Measurements from ENCODE around the gene PKHD1. TPM values are rescaled to one million over a fixed set of nuclear protein-coding genes. Genes with fewer than 3 reads are reported as not detected.
"Not testable (repeated sequence)": the region's sequence is repeated elsewhere in the genome, so short reads cannot be mapped to it uniquely, and the experiment has no call there.

PKHD1 gene
- total RNA-seq, 2 experiments from 2014 or later, result not detected

GRCh38 chr6:51989789-51990188, 97.6 kb downstream of the PKHD1 start:
- CTCF ChIA-PET, result no interaction called here
- Mint-ChIP-seq H3K4me1 (no peaks in the 10 kb centered on the region), H3K9me3 (no peaks in the 10 kb centered on the region), H3K27ac (no peak overlapping the region), H3K27me3 (peaks cover 1% of the 10 kb centered on the region), H3K36me3 (ENCODE audit: low read depth) (no peaks in the 10 kb centered on the region), H3K4me3 (no peak overlapping the region)
- DNase-seq, result no peak
- POLR2A ChIA-PET, result no interaction called here

DNA sequence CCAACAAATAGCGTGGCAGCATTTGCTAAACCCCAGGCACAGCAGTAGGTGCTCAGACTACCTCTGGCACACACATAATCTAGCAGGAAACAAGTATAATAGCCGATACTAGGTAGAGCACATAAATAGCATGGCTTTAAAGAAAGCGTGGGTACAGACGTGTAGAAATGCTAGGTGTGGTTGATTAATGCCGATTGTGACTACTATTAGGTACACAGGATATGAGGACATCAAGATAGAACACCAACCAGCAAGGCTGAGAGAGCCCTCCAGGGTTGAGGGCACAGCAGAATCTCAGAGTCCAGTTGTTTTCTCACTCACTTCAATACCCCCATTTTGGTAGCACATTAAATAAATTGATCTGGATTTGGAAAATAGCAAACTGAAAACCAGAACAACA, 100.5 kb downstream of the PKHD1 start:
- DNase-seq, result no peak
- no peaks in the 10 kb centered on the region for H3K9me3 Mint-ChIP-seq

DNA sequence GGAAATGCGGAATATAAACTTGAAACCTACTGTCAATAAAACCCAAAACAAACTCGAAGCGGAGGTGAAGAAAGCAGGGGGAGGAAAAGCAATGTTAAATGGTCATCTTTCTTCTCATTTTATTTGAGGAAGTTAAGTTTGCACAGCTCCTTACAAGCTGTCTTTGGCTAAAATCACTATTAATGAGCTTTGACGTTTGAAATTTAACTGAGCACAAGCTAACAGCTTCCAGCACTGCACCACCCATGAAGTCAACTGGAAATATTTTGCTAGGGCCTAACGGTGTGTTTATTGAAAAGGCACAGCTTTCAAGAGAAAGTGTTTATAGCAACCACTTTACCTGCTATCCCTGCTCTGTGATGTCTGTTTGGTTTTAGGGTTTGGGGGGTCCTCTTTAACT, 103.8 kb downstream of the PKHD1 start:
- POLR2A ChIA-PET, result no interaction called here
- no peak overlapping the region for H3K4me3 Mint-ChIP-seq
- H3K27me3 Mint-ChIP-seq, result peaks cover 1% of the 10 kb centered on the region
- H3K36me3 Mint-ChIP-seq (ENCODE audit: low read depth), result no peaks in the 10 kb centered on the region
- H3K9me3 Mint-ChIP-seq, result no peaks in the 10 kb centered on the region
- no peaks in the 10 kb centered on the region for H3K4me1 Mint-ChIP-seq
- no peak for DNase-seq
- no peak overlapping the region for H3K27ac Mint-ChIP-seq
- CTCF ChIA-PET, result no interaction called here

More for the DNA sequence above, 100.5 kb downstream of the PKHD1 start:
- Mint-ChIP-seq H3K4me3 (no peak overlapping the region), H3K27ac (no peak overlapping the region), H3K36me3 (ENCODE audit: low read depth) (no peaks in the 10 kb centered on the region), H3K4me1 (no peaks in the 10 kb centered on the region), H3K27me3 (peaks cover 1% of the 10 kb centered on the region)
- ChIA-PET CTCF (no interaction called here), POLR2A (no interaction called here)

DNA sequence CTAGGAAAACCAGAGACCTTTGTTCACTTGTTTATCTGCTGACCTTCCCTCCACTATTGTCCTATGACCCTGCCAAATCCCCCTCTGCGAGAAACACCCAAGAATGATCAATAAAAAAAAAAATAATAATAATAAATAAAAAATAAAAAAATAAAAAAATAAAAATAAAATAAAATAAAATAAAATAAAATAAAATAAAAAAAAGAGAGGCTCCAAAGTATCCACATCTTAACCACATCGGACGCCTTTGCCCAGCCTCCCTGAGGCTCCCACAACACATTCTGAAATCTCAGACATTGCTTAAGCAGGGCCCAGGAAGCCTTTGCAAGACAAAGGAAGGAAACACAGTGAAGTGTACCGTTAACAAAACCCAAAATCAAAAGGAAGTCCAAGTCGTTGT, 104.7 kb downstream of the PKHD1 start:
- H3K27me3 Mint-ChIP-seq; H3K36me3 Mint-ChIP-seq (ENCODE audit: low read depth); H3K4me3 Mint-ChIP-seq; H3K4me1 Mint-ChIP-seq; DNase-seq; POLR2A ChIA-PET; CTCF ChIA-PET; H3K9me3 Mint-ChIP-seq; H3K27ac Mint-ChIP-seq: not testable (repeated sequence)

DNA sequence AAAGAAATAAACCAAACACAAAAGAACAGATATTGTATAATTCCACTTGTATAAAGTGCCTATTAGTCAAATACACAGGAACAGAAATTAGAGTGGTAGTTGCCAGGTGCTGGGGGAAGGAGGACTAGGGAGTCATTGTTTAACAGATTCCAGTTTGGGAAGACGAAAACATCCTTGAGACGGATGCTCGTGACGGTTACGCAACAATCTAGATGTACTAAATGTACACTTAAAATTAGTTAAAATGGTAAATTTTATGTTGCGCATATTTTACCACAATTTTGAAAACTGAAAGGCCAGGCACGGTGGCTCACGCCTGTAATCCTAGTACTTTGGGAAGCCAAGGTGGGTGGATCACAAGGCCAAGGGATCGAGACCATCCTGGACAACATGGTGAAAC, 111.0 kb downstream of the PKHD1 start:
- ChIA-PET POLR2A (no interaction called here), CTCF (no interaction called here)
- Mint-ChIP-seq H3K4me3 (no peak overlapping the region), H3K4me1 (no peaks in the 10 kb centered on the region), H3K27ac (no peak overlapping the region), H3K36me3 (ENCODE audit: low read depth) (no peaks in the 10 kb centered on the region), H3K27me3 (no peaks in the 10 kb centered on the region), H3K9me3 (no peaks in the 10 kb centered on the region)
- DNase-seq, result no peak

- POLR2A ChIA-PET, result no interaction called here
- CTCF ChIA-PET, result interaction anchor here (0.6 kb wide), 1 partner anchor 15 kb away, joined by 3 read pairs; no protein-coding TSS in a partner anchor
- DNase-seq, result no peak
Observed at GRCh38 chr6:51972659-51973058, 114.8 kb downstream of the PKHD1 start.

DNA sequence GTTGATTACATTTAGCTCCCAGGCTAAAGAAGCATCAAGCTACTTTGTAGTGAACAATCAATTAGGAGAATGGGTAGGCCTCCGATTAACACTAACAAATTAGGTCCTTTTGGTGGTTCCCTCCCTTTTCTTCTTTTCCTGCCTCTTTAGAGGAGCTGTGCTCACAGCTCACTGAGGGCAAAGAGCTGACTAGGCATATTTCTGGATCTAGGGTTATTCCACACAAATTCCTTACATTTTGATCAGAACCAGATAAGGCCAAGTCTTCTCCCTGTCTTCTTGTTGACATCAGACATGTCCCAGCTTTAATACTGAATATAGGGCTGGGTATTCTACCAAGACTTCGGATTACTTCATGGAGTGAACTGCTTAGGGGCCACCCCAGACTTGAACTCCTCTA, 119.1 kb downstream of the PKHD1 start:
- Mint-ChIP-seq H3K4me3 (no peak overlapping the region), H3K36me3 (ENCODE audit: low read depth) (no peaks in the 10 kb centered on the region), H3K27ac (no peak overlapping the region), H3K4me1 (no peaks in the 10 kb centered on the region), H3K27me3 (peaks cover 4% of the 10 kb centered on the region), H3K9me3 (no peaks in the 10 kb centered on the region)
- CTCF ChIA-PET, result no interaction called here
- POLR2A ChIA-PET, result no interaction called here
- no peak for DNase-seq

More at GRCh38 chr6:51972659-51973058, 114.8 kb downstream of the PKHD1 start:
- no peaks in the 10 kb centered on the region for H3K27me3 Mint-ChIP-seq
- no peaks in the 10 kb centered on the region for H3K9me3 Mint-ChIP-seq
- no peaks in the 10 kb centered on the region for H3K4me1 Mint-ChIP-seq
- no peaks in the 10 kb centered on the region for H3K36me3 Mint-ChIP-seq (ENCODE audit: low read depth)
- H3K4me3 Mint-ChIP-seq, result no peak overlapping the region
- no peak overlapping the region for H3K27ac Mint-ChIP-seq

DNA sequence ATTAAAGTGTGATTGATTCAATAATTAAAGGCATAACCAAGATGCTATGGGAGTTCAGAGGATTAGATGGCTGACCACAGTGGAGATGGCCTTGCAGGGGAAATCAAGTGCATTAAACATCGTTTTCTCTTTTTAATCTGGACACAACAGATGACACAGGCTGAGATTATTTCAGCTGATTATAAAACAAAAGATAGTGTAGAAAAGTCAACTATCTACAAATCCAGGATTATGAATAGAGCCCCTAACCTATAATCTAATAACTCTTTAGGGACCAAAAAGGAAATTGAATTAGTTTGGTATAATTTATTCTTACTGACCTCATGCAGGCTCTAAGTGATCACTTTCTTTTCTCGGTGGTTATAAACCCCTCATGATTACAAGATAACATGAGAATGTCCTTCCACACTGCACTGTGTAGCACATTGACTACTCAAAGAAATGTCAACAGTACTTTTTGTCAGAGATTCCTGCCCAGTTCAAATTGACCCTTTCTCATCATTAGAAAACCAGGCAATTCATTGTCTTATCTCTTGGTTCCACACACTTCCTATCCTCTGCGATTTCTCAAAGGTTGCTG, 122.1 kb downstream of the PKHD1 start:
- Mint-ChIP-seq H3K4me1 (no peaks in the 10 kb centered on the region), H3K27ac (no peak overlapping the region), H3K4me3 (no peak overlapping the region), H3K36me3 (ENCODE audit: low read depth) (no peaks in the 10 kb centered on the region), H3K27me3 (peaks cover 7% of the 10 kb centered on the region), H3K9me3 (no peaks in the 10 kb centered on the region)
- CTCF ChIA-PET, result no interaction called here
- DNase-seq, result no peak
- POLR2A ChIA-PET, result no interaction called here

- no peaks in the 10 kb centered on the region for H3K36me3 Mint-ChIP-seq (ENCODE audit: low read depth)
- no peak overlapping the region for H3K4me3 Mint-ChIP-seq
- H3K27me3 Mint-ChIP-seq, result peaks cover 9% of the 10 kb centered on the region
- no peak overlapping the region for H3K27ac Mint-ChIP-seq
- POLR2A ChIA-PET, result no interaction called here
- CTCF ChIA-PET, result interaction anchor here (0.7 kb wide), 1 partner anchor 1182 kb away, joined by 3 read pairs; no protein-coding TSS in a partner anchor
- no peak for DNase-seq
- no peaks in the 10 kb centered on the region for H3K9me3 Mint-ChIP-seq
- no peaks in the 10 kb centered on the region for H3K4me1 Mint-ChIP-seq
Observed at GRCh38 chr6:51963980-51964379, 123.4 kb downstream of the PKHD1 start.

DNA sequence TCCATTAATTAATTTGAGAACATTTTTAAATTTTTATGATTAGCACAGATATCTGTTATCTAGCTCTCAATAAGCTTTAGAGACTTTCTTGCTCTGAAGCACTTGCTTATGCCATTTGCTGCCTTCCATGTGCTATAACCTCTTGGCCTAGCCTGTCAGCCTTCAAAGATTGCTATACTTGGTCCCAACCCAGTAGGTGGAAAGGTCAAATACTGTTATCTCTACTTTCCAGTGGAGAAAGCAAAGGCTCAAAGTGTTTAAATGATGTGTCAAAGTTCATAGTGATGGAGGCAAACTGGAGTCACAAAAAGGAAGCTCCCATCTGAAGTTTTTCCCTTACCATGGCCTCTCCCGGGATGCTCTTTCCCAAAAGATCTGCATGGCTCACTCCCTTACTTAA, 125.1 kb downstream of the PKHD1 start:
- CTCF ChIA-PET, result no interaction called here
- POLR2A ChIA-PET, result no interaction called here
- no peaks in the 10 kb centered on the region for H3K9me3 Mint-ChIP-seq
- H3K27me3 Mint-ChIP-seq, result peaks cover 12% of the 10 kb centered on the region
- no peak overlapping the region for H3K27ac Mint-ChIP-seq
- H3K4me1 Mint-ChIP-seq, result no peaks in the 10 kb centered on the region
- no peaks in the 10 kb centered on the region for H3K36me3 Mint-ChIP-seq (ENCODE audit: low read depth)
- no peak for DNase-seq
- no peak overlapping the region for H3K4me3 Mint-ChIP-seq

DNA sequence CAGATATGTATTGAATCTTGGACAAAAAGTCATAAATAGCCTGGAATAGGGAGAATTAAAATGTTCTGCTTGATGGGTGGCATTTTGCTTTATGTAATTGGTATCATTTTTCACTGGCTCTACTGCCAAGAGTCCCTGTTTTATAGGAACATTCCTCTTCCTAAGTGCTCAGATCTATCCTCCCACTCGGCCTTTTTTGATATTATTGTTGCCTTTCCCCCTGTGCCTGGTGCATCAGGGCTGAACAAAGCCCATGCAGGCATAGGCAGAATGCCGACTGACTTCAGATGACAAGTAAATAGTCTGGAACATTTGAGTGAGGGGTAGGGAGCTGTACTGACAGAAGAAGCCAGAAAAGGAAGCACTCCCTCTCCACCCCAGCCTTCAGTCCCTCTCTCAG, 127.0 kb downstream of the PKHD1 start:
- Mint-ChIP-seq H3K27ac (no peak overlapping the region), H3K9me3 (no peaks in the 10 kb centered on the region), H3K27me3 (peaks cover 9% of the 10 kb centered on the region), H3K36me3 (ENCODE audit: low read depth) (no peaks in the 10 kb centered on the region), H3K4me3 (no peak overlapping the region), H3K4me1 (no peaks in the 10 kb centered on the region)
- no peak for DNase-seq
- ChIA-PET POLR2A (no interaction called here), CTCF (no interaction called here)

DNA sequence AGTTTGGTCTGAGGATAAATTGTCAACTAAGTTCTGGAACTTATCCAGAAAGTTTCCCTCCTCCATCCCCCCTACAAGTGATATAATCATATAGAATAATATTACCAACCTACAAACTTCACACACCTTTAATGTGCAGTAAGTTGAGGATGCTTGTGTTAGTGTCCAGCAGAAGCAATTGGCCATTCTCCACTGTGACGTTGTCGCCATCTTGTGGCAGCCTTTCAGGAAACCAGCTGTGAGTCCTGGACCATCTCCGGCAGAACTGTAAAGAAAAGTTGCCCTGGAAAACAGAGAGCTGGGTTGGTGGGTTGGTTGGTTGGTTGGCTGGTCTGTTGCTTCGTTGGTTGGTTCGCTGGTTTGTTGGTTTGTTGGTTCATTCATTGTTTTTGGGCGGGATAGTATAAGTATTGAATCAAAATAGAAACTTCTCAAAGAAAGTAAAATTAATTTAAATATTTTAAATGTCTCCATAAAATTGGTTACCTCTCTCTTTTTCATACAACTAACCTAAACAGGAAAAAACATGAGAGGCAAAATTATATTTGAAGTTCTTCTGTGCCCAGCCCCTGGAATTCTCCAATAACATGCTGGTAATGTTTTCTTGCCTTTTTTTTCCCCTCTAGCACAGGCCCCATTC, 127.5 kb downstream of the PKHD1 start:
- Mint-ChIP-seq H3K36me3 (ENCODE audit: low read depth) (no peaks in the 10 kb centered on the region), H3K4me3 (no peak overlapping the region), H3K27ac (no peak overlapping the region), H3K27me3 (peaks cover 9% of the 10 kb centered on the region), H3K4me1 (no peaks in the 10 kb centered on the region), H3K9me3 (no peaks in the 10 kb centered on the region)
- CTCF ChIA-PET, result no interaction called here
- DNase-seq, result peak; percentile 55
- POLR2A ChIA-PET, result no interaction called here

- POLR2A ChIA-PET, result no interaction called here
- Mint-ChIP-seq H3K4me1 (no peaks in the 10 kb centered on the region), H3K27ac (no peak overlapping the region), H3K36me3 (ENCODE audit: low read depth) (no peaks in the 10 kb centered on the region), H3K4me3 (no peak overlapping the region), H3K9me3 (no peaks in the 10 kb centered on the region), H3K27me3 (peaks cover 12% of the 10 kb centered on the region)
- CTCF ChIA-PET, result interaction anchor here (0.6 kb wide), 1 partner anchor 579 kb away, joined by 3 read pairs; no protein-coding TSS in a partner anchor
- no peak for DNase-seq
Observed at GRCh38 chr6:51954681-51955080, 132.7 kb downstream of the PKHD1 start.

DNA sequence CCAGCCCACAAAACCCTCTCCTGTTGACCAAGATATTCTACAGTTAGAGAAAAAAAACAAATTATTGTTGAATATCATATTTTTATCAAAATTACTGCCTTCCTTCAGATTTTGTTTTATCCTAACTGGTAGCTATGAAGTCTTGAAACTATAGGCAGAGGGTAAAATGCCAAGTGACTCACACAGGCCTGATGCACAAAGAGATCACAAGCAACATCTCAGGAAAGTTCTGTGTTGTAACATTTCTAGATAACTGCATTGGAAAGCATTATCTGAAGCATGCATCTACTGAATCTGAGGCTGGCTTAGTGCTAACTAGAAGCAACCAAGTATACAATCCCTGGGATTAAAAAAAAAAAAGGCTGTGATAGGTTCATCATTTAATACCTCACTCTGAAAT, 134.2 kb downstream of the PKHD1 start:
- no peak overlapping the region for H3K27ac Mint-ChIP-seq
- peaks cover 12% of the 10 kb centered on the region for H3K27me3 Mint-ChIP-seq
- no peaks in the 10 kb centered on the region for H3K4me1 Mint-ChIP-seq
- DNase-seq, result no peak
- no peaks in the 10 kb centered on the region for H3K9me3 Mint-ChIP-seq
- ChIA-PET CTCF (interaction anchor here (0.6 kb wide), 1 partner anchor 1363 kb away, joined by 4 read pairs; no protein-coding TSS in a partner anchor), POLR2A (no interaction called here)
- no peaks in the 10 kb centered on the region for H3K36me3 Mint-ChIP-seq (ENCODE audit: low read depth)
- no peak overlapping the region for H3K4me3 Mint-ChIP-seq

All from activated CD4-positive, alpha-beta T cell treated with anti-CD3 and anti-CD28 coated beads, Interleukin-2, amount 10 ng/mL, durations not matched to agents 7 days and 5 days (primary cell).